ENCODE measurements around the gene ADAM10.

DNA sequence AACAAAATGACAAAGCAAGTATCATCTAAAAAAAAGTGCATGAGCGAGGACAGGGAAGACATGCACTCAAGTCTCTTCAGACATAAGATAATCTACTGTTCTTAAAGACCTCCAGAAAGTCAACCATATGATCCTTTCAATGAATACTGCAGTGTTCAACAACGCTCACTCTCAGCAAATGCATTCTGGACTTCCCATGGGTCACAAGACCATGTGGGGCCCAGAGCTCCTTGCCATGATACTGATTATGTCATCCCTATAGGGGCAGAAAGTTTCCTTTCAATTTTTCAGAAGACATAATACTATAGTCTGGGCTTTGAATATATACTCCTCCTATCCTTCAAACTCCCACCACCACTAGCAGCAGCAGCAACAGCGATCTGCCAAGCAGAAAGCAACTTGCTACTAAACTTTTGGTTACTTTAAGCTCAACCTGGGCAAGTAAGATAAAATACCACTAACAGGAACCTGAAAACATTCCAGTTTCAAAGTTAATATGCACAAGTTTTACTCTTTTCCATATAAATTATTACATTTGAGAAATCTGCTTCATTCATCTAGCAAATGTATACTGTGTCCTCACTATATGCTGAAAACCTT lies 143.5 kb downstream of the ADAM10 start:
- TF ChIP-seq, protein P1, sequence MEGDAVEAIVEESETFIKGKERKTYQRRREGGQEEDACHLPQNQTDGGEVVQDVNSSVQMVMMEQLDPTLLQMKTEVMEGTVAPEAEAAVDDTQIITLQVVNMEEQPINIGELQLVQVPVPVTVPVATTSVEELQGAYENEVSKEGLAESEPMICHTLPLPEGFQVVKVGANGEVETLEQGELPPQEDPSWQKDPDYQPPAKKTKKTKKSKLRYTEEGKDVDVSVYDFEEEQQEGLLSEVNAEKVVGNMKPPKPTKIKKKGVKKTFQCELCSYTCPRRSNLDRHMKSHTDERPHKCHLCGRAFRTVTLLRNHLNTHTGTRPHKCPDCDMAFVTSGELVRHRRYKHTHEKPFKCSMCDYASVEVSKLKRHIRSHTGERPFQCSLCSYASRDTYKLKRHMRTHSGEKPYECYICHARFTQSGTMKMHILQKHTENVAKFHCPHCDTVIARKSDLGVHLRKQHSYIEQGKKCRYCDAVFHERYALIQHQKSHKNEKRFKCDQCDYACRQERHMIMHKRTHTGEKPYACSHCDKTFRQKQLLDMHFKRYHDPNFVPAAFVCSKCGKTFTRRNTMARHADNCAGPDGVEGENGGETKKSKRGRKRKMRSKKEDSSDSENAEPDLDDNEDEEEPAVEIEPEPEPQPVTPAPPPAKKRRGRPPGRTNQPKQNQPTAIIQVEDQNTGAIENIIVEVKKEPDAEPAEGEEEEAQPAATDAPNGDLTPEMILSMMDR (IDR thresholded peaks at IDR 0.05): no peak
- TF ChIP-seq ZFX (IDR thresholded peaks at IDR 0.05; ENCODE audit: borderline replicate concordance): no peak
